ENCODE measurements around the gene PLEKHM2. TPM values are rescaled to one million over a fixed set of nuclear protein-coding genes. Genes with fewer than 3 reads are reported as not detected.

Gene PLEKHM2
- total RNA-seq, 1 experiment from 2014 or later, result 53.9 TPM

GRCh38 chr1:15703562-15703961, 19.4 kb downstream of the PLEKHM2 start:
- ChIA-PET POLR2A (ENCODE audit: low non-redundant PET) (interaction anchor here (0.6 kb wide), 1 partner anchor 57 kb away, joined by 4 read pairs; no protein-coding TSS in a partner anchor), CTCF (no interaction called here)
- no peaks in the 10 kb centered on the region for H3K36me3 ChIP-seq (ENCODE audit: insufficient read depth, low read length, poor library complexity, severe bottlenecking)
- DNase-seq (ENCODE audit: low spot score), result peak; percentile 71
- TF ChIP-seq CTCF (conservative IDR thresholded peaks at IDR 0.05; ENCODE audit: low read depth, low read length) (no peak), EZH2 (IDR thresholded peaks at IDR 0.05; ENCODE audit: borderline replicate concordance, low read depth, low read length, poor library complexity, severe bottlenecking) (no peak)
- H3K4me1 ChIP-seq (ENCODE audit: insufficient read depth, low read length, poor library complexity, severe bottlenecking), result peaks cover 10% of the 10 kb centered on the region
- intact Hi-C loops (cut with micrococcal nuclease; ENCODE audit: unreplicated experiment), result no loop called here
- no TSS peak for BruUV-seq (replicated peaks)
- peak overlapping the region; percentile 60 for H3K27ac ChIP-seq (ENCODE audit: low read depth, low read length, poor library complexity, severe bottlenecking)
- no peak overlapping the region for H3K4me3 ChIP-seq (ENCODE audit: low read depth, low read length, poor library complexity, severe bottlenecking)
- no peaks in the 10 kb centered on the region for H3K27me3 ChIP-seq (replicated peaks; ENCODE audit: insufficient read depth, low read depth, low read length, poor library complexity)
- H3K9me3 ChIP-seq (ENCODE audit: low read depth, low read length, poor library complexity, severe bottlenecking), result no peaks in the 10 kb centered on the region

- no TSS peak for BruUV-seq (replicated peaks)
- Histone ChIP-seq H3K36me3 (ENCODE audit: insufficient read depth, low read length, poor library complexity, severe bottlenecking) (no peaks in the 10 kb centered on the region), H3K4me3 (ENCODE audit: low read depth, low read length, poor library complexity, severe bottlenecking) (no peak overlapping the region), H3K4me1 (ENCODE audit: insufficient read depth, low read length, poor library complexity, severe bottlenecking) (peaks cover 10% of the 10 kb centered on the region), H3K27me3 (replicated peaks; ENCODE audit: insufficient read depth, low read depth, low read length, poor library complexity) (no peaks in the 10 kb centered on the region), H3K27ac (ENCODE audit: low read depth, low read length, poor library complexity, severe bottlenecking) (no peak overlapping the region), H3K9me3 (ENCODE audit: low read depth, low read length, poor library complexity, severe bottlenecking) (no peaks in the 10 kb centered on the region)
- TF ChIP-seq CTCF (conservative IDR thresholded peaks at IDR 0.05; ENCODE audit: low read depth, low read length) (no peak), EZH2 (IDR thresholded peaks at IDR 0.05; ENCODE audit: borderline replicate concordance, low read depth, low read length, poor library complexity, severe bottlenecking) (no peak)
- ChIA-PET POLR2A (ENCODE audit: low non-redundant PET) (no interaction called here), CTCF (no interaction called here)
- DNase-seq (ENCODE audit: low spot score), result no peak
- intact Hi-C loops (cut with micrococcal nuclease; ENCODE audit: unreplicated experiment), result no loop called here
Observed at GRCh38 chr1:15704526-15705183, 20.5 kb downstream of the PLEKHM2 start.

GRCh38 chr1:15705184-15705566, 21.1 kb downstream of the PLEKHM2 start:
- no TSS peak for BruUV-seq (replicated peaks)
- CTCF ChIA-PET, result no interaction called here
- intact Hi-C loops (cut with micrococcal nuclease; ENCODE audit: unreplicated experiment), result no loop called here

More at GRCh38 chr1:15705184-15705566, 21.1 kb downstream of the PLEKHM2 start:
- Histone ChIP-seq H3K27me3 (replicated peaks; ENCODE audit: insufficient read depth, low read depth, low read length, poor library complexity) (no peaks in the 10 kb centered on the region), H3K4me3 (ENCODE audit: low read depth, low read length, poor library complexity, severe bottlenecking) (no peak overlapping the region), H3K27ac (ENCODE audit: low read depth, low read length, poor library complexity, severe bottlenecking) (no peak overlapping the region), H3K4me1 (ENCODE audit: insufficient read depth, low read length, poor library complexity, severe bottlenecking) (peaks cover 10% of the 10 kb centered on the region), H3K9me3 (ENCODE audit: low read depth, low read length, poor library complexity, severe bottlenecking) (no peaks in the 10 kb centered on the region), H3K36me3 (ENCODE audit: insufficient read depth, low read length, poor library complexity, severe bottlenecking) (no peaks in the 10 kb centered on the region)
- POLR2A ChIA-PET (ENCODE audit: low non-redundant PET), result no interaction called here
- TF ChIP-seq CTCF (conservative IDR thresholded peaks at IDR 0.05; ENCODE audit: low read depth, low read length) (no peak), EZH2 (IDR thresholded peaks at IDR 0.05; ENCODE audit: borderline replicate concordance, low read depth, low read length, poor library complexity, severe bottlenecking) (no peak)
- no peak for DNase-seq (ENCODE audit: low spot score)

Data from A673 (cell line).